Measurements from ENCODE around the gene SWI5. TPM values are rescaled to one million over a fixed set of nuclear protein-coding genes. Genes with fewer than 3 reads are reported as not detected.

SWI5 gene
- total and polyA plus RNA-seq, 2 experiments from 2014 or later: 43.3 to 60.7 TPM

GRCh38 chr9:128288273-128289004 lies 12.4 kb downstream of the SWI5 start:
- no peak overlapping the region for H2AFZ ChIP-seq
- H3F3A ChIP-seq (ENCODE audit: insufficient read depth): no peaks in the 10 kb centered on the region
- H3K4me3 ChIP-seq: no peak overlapping the region
- no peak overlapping the region for H3K27ac ChIP-seq
- no peak for DNase-seq
- no peak overlapping the region for H3K9ac ChIP-seq
- peaks cover 5% of the 10 kb centered on the region; the same call in 1 of the 2 replicates for H3K36me3 ChIP-seq (ENCODE audit: low read depth)
- H3K9me2 ChIP-seq (ENCODE audit: insufficient read depth): no peaks in the 10 kb centered on the region
- no peaks in the 10 kb centered on the region for H3K27me3 ChIP-seq (replicated peaks; ENCODE audit: insufficient read depth)
- in situ Hi-C loops (cut with MboI): no loop called here
- no peaks in the 10 kb centered on the region for H3K9me3 ChIP-seq (ENCODE audit: low read depth)
- TF ChIP-seq EZH2phosphoT487 (IDR thresholded peaks at IDR 0.05; ENCODE audit: insufficient read depth, low read depth): no peak
- TF ChIP-seq EZH2 (IDR thresholded peaks at IDR 0.05; ENCODE audit: insufficient read depth, poor library complexity, severe bottlenecking): no peak
- 80 to 83% methylated on average over 11 of the region's 11 CpGs for WGBS, 2 experiments (ENCODE audit: low coverage in 1 of 2, low lambda C conversion rate in 2 of 2, missing lambda C conversion rate in 2 of 2)
- H4K20me1 ChIP-seq (ENCODE audit: insufficient read depth): no peaks in the 10 kb centered on the region
- H3K79me2 ChIP-seq (ENCODE audit: insufficient read depth): no peaks in the 10 kb centered on the region
- no peaks in the 10 kb centered on the region for H3K4me1 ChIP-seq (ENCODE audit: insufficient read depth)
- H3K4me2 ChIP-seq (ENCODE audit: unreplicated experiment): no peak overlapping the region

- 98 to 100% methylated on average over 3 of the region's 3 CpGs for WGBS, 2 experiments (ENCODE audit: low coverage in 1 of 2, low lambda C conversion rate in 2 of 2, missing lambda C conversion rate in 2 of 2)
- no peaks in the 10 kb centered on the region for H3K79me2 ChIP-seq (ENCODE audit: insufficient read depth)
- H3K9ac ChIP-seq: no peak overlapping the region
- no peak for TF ChIP-seq EZH2 (IDR thresholded peaks at IDR 0.05; ENCODE audit: insufficient read depth, poor library complexity, severe bottlenecking)
- no peak for TF ChIP-seq EZH2phosphoT487 (IDR thresholded peaks at IDR 0.05; ENCODE audit: insufficient read depth, low read depth)
- no peak overlapping the region for H3K4me2 ChIP-seq (ENCODE audit: unreplicated experiment)
- H3K9me2 ChIP-seq (ENCODE audit: insufficient read depth): no peaks in the 10 kb centered on the region
- H3K27me3 ChIP-seq (replicated peaks; ENCODE audit: insufficient read depth): no peaks in the 10 kb centered on the region
- no peak for DNase-seq
- no peaks in the 10 kb centered on the region for H3K4me1 ChIP-seq (ENCODE audit: insufficient read depth)
- no peak overlapping the region for H3K4me3 ChIP-seq
- no peaks in the 10 kb centered on the region for H4K20me1 ChIP-seq (ENCODE audit: insufficient read depth)
- H3K9me3 ChIP-seq (ENCODE audit: low read depth): no peaks in the 10 kb centered on the region
- H3K36me3 ChIP-seq (ENCODE audit: low read depth): peaks cover 5% of the 10 kb centered on the region; the same call in 1 of the 2 replicates
- H3K27ac ChIP-seq: no peak overlapping the region
- H3F3A ChIP-seq (ENCODE audit: insufficient read depth): no peaks in the 10 kb centered on the region
- in situ Hi-C loops (cut with MboI): no loop called here
- H2AFZ ChIP-seq: no peak overlapping the region
Observed at GRCh38 chr9:128292009-128292408, 15.9 kb downstream of the SWI5 start.

DNA sequence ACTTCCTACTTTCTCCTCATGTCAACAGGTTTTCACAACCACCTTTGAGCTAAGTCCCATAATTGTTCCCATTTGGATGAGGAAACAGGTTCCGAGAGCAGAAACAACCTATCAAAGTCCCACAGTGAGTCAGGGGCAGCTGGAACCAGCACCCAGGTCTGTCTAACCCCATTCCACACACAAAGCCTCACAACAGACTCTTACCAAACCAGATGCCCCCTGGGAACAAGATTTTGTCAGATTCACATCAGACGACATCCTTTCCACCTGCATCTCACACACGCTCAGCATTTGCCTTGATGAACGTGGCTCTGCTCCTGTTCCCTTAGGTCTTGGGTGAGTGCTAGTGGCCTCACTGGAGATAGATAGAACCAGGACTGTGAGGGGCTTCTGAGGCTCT lies 17.0 kb downstream of the SWI5 start:
- Histone ChIP-seq H3K9me2 (ENCODE audit: insufficient read depth) (no peaks in the 10 kb centered on the region), H3K36me3 (ENCODE audit: low read depth) (0 out of 2 replicates have a peak, but pooled peaks cover 2% of the 10 kb centered on the region), H3K9ac (no peak overlapping the region), H4K20me1 (ENCODE audit: insufficient read depth) (no peaks in the 10 kb centered on the region), H3K4me1 (ENCODE audit: insufficient read depth) (no peaks in the 10 kb centered on the region), H3K4me2 (ENCODE audit: unreplicated experiment) (no peak overlapping the region), H3K4me3 (no peak overlapping the region), H3K27ac (no peak overlapping the region), H3F3A (ENCODE audit: insufficient read depth) (no peaks in the 10 kb centered on the region), H3K27me3 (replicated peaks; ENCODE audit: insufficient read depth) (no peaks in the 10 kb centered on the region), H3K79me2 (ENCODE audit: insufficient read depth) (no peaks in the 10 kb centered on the region), H3K9me3 (ENCODE audit: low read depth) (no peaks in the 10 kb centered on the region), H2AFZ (no peak overlapping the region)
- no peak for TF ChIP-seq EZH2 (IDR thresholded peaks at IDR 0.05; ENCODE audit: insufficient read depth, poor library complexity, severe bottlenecking)
- TF ChIP-seq EZH2phosphoT487 (IDR thresholded peaks at IDR 0.05; ENCODE audit: insufficient read depth, low read depth): no peak
- WGBS, 2 experiments (ENCODE audit: low coverage in 1 of 2, low lambda C conversion rate in 2 of 2, missing lambda C conversion rate in 2 of 2): 84 to 85% methylated on average over 4 of the region's 4 CpGs
- no peak for DNase-seq
- in situ Hi-C loops (cut with MboI): no loop called here

DNA sequence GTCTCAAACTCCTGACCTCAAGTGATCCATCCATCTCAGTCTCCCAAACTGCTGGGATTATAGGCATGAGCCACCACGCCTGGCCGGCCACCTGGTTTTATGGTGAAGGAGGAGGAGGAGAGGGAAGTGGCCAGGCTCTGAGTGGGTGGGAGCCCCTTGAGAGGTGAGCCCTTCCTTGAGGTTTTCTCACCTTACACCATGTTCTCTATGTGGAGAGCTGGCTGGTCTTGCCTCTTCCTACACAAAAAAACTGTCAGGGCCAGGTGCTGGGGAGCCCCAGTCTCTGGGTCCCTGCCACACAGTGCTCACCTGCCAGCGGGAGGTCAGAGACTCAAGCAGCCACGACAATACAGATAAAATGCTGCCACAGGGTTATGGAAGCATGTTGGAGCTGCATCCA lies 18.1 kb downstream of the SWI5 start:
- no peak overlapping the region for H3K9ac ChIP-seq
- no peak for DNase-seq
- WGBS, 2 experiments (ENCODE audit: low coverage in 1 of 2, low lambda C conversion rate in 2 of 2, missing lambda C conversion rate in 2 of 2): 87 to 93% methylated on average over 4 of the region's 4 CpGs
- no peaks in the 10 kb centered on the region for H4K20me1 ChIP-seq (ENCODE audit: insufficient read depth)
- H3K36me3 ChIP-seq (ENCODE audit: low read depth): no peaks in the 10 kb centered on the region
- no peaks in the 10 kb centered on the region for H3K4me1 ChIP-seq (ENCODE audit: insufficient read depth)
- no peaks in the 10 kb centered on the region for H3K79me2 ChIP-seq (ENCODE audit: insufficient read depth)
- no peak overlapping the region for H3K4me2 ChIP-seq (ENCODE audit: unreplicated experiment)
- in situ Hi-C loops (cut with MboI): no loop called here
- no peaks in the 10 kb centered on the region for H3K27me3 ChIP-seq (replicated peaks; ENCODE audit: insufficient read depth)
- no peaks in the 10 kb centered on the region for H3K9me2 ChIP-seq (ENCODE audit: insufficient read depth)
- no peak overlapping the region for H3K4me3 ChIP-seq
- TF ChIP-seq EZH2phosphoT487 (IDR thresholded peaks at IDR 0.05; ENCODE audit: insufficient read depth, low read depth) (no peak), EZH2 (IDR thresholded peaks at IDR 0.05; ENCODE audit: insufficient read depth, poor library complexity, severe bottlenecking) (no peak)
- H3K9me3 ChIP-seq (ENCODE audit: low read depth): no peaks in the 10 kb centered on the region
- no peak overlapping the region for H2AFZ ChIP-seq
- no peak overlapping the region for H3K27ac ChIP-seq
- H3F3A ChIP-seq (ENCODE audit: insufficient read depth): no peaks in the 10 kb centered on the region
